Activated CD4-positive, alpha-beta memory T cell treated with anti-CD3 and anti-CD28 coated beads, Interleukin-2, amount 10 ng/mL, durations not matched to agents 7 days and 5 days (primary cell): ENCODE measurements around the gene POM121L2. TPM values are rescaled to one million over a fixed set of nuclear protein-coding genes. Genes with fewer than 3 reads are reported as not detected.
A peak's percentile ranks its signal among the peaks of the same experiment; 100 is the strongest.

ENCODE experiments used
- CTCF ChIA-PET: fragments of 350-600 bp; sonication (Branson Sonifier 250); formaldehyde crosslinking; loops from one replicate; lab custom pipeline; 2021; ENCODE audit warnings: antibody characterized with exemption, inconsistent platforms; lab: Charles Lee
- POLR2A ChIA-PET: fragments of 350-600 bp; sonication (Branson Sonifier 250); formaldehyde crosslinking; loops from one replicate; lab custom pipeline; 2021; ENCODE audit warnings: antibody characterized with exemption; lab: Charles Lee
- DNase-seq: peaks from one replicate; pipeline ENCODE4 v3.0.0-alpha.2; 2020
- H3K27ac Mint-ChIP-seq: one replicate; pipeline ENCODE4 v1.8.0; 2021; ENCODE audit warnings: mild to moderate bottlenecking, mixed read lengths
- H3K27me3 Mint-ChIP-seq: one replicate; pipeline ENCODE4 v1.8.0; 2021; ENCODE audit warnings: mixed read lengths
- H3K36me3 Mint-ChIP-seq: one replicate; pipeline ENCODE4 v1.8.0; 2021; ENCODE audit warnings: low read depth, mixed read lengths
- H3K4me1 Mint-ChIP-seq: one replicate; pipeline ENCODE4 v1.8.0; 2021; ENCODE audit warnings: mixed read lengths
- H3K4me3 Mint-ChIP-seq: one replicate; pipeline ENCODE4 v1.8.0; 2021; ENCODE audit warnings: mild to moderate bottlenecking, mixed read lengths
- H3K9me3 Mint-ChIP-seq: one replicate; pipeline ENCODE4 v1.8.0; 2021; ENCODE audit warnings: mixed read lengths
- total RNA-seq, 2 experiments: library from RNA; stranded (reverse); gene quantifications; one replicate each; pipeline ENCODE4 v1.2.3, GENCODE V29; 2021

The POM121L2 gene
- total RNA-seq, 2 experiments from 2014 or later, result not detected

GRCh38 chr6:27312950-27313271, 838 bp upstream of the POM121L2 start:
- Mint-ChIP-seq H3K27ac (no peak overlapping the region), H3K36me3 (no peaks in the 10 kb centered on the region), H3K9me3 (no peaks in the 10 kb centered on the region), H3K4me1 (peaks cover 12% of the 10 kb centered on the region), H3K4me3 (peak overlapping the region; percentile 72), H3K27me3 (peaks cover 74% of the 10 kb centered on the region)
- ChIA-PET POLR2A (interaction anchor here (0.7 to 2.2 kb wide), 5 partner anchors 17 to 494 kb away, joined by 3 to 6 read pairs (median 3); partner anchors contain the start of gene ZNF184), CTCF (interaction anchor here (0.7 to 1.6 kb wide), 16 partner anchors 9 to 483 kb away, joined by 3 to 10 read pairs (median 4); no protein-coding TSS in a partner anchor)
- DNase-seq, result no peak

DNA sequence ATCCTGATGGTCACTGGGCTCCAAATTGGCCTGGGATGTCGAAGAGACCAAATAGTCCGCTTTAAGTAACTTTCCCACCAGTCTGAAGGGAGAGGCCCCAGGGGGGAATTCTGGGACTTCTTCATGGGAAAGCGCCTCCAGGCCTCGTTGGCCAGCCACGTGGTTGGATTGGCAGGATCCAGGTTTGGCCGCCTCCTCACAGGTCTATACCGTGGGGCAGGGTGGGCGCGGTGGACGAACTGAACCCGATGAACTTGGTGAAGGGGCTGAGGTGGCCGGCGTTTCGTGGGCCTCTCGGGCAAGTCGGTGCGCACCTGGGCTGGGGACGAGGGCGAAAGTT, 297 bp downstream of the POM121L2 start:
- POLR2A ChIA-PET, result interaction anchor here (1.2 to 2.2 kb wide), 2 partner anchors 160 to 162 kb away, joined by 4 to 6 read pairs; partner anchors contain the start of gene ZNF184
- H3K9me3 Mint-ChIP-seq, result no peaks in the 10 kb centered on the region
- H3K4me1 Mint-ChIP-seq, result peaks cover 12% of the 10 kb centered on the region
- CTCF ChIA-PET, result interaction anchor here (0.6 to 1.3 kb wide), 6 partner anchors 8 to 376 kb away, joined by 3 to 6 read pairs (median 4); no protein-coding TSS in a partner anchor
- no peak overlapping the region for H3K27ac Mint-ChIP-seq
- no peak for DNase-seq
- peak overlapping the region; percentile 72 for H3K4me3 Mint-ChIP-seq
- no peaks in the 10 kb centered on the region for H3K36me3 Mint-ChIP-seq
- peaks cover 71% of the 10 kb centered on the region for H3K27me3 Mint-ChIP-seq

GRCh38 chr6:27303613-27304272, 8.3 kb downstream of the POM121L2 start:
- no peak overlapping the region for H3K27ac Mint-ChIP-seq
- H3K4me3 Mint-ChIP-seq, result no peak overlapping the region
- no peaks in the 10 kb centered on the region for H3K4me1 Mint-ChIP-seq
- DNase-seq, result no peak
- POLR2A ChIA-PET, result no interaction called here
- peaks cover 2% of the 10 kb centered on the region for H3K36me3 Mint-ChIP-seq
- CTCF ChIA-PET, result interaction anchor here (0.6 to 1.5 kb wide), 5 partner anchors 9 to 1283 kb away, joined by 3 to 6 read pairs (median 3); partner anchors contain the start of gene POM121L2
- peaks cover 51% of the 10 kb centered on the region for H3K27me3 Mint-ChIP-seq
- H3K9me3 Mint-ChIP-seq, result peaks cover 8% of the 10 kb centered on the region

GRCh38 chr6:27297857-27298730, 14.0 kb downstream of the POM121L2 start:
- DNase-seq, result no peak
- H3K9me3 Mint-ChIP-seq, result peaks cover 7% of the 10 kb centered on the region
- POLR2A ChIA-PET, result no interaction called here
- H3K27me3 Mint-ChIP-seq, result peaks cover 74% of the 10 kb centered on the region
- peak overlapping the region; percentile 16 for H3K27ac Mint-ChIP-seq
- no peak overlapping the region for H3K4me3 Mint-ChIP-seq
- peaks cover 2% of the 10 kb centered on the region for H3K4me1 Mint-ChIP-seq
- CTCF ChIA-PET, result no interaction called here
- peaks cover 8% of the 10 kb centered on the region for H3K36me3 Mint-ChIP-seq

DNA sequence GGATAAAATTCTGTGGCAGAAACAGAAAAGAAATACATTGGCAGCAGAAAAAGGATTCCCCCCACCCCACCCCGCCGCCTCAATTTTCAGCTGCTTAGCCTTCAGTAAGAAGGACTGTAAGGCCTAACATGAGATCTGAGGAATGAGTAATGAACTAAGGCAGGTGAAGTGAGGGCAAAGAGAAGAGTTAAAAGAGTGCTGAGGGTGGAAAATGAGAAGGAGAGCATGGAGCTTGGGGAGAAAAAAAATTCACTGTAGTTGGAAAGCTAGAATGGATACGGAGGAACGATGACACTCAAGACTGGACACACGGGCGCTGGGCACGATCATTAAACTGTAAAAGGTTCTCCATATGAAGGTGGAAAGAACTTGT, 14.6 kb downstream of the POM121L2 start:
- H3K27ac Mint-ChIP-seq, result peak overlapping the region; percentile 16

DNA sequence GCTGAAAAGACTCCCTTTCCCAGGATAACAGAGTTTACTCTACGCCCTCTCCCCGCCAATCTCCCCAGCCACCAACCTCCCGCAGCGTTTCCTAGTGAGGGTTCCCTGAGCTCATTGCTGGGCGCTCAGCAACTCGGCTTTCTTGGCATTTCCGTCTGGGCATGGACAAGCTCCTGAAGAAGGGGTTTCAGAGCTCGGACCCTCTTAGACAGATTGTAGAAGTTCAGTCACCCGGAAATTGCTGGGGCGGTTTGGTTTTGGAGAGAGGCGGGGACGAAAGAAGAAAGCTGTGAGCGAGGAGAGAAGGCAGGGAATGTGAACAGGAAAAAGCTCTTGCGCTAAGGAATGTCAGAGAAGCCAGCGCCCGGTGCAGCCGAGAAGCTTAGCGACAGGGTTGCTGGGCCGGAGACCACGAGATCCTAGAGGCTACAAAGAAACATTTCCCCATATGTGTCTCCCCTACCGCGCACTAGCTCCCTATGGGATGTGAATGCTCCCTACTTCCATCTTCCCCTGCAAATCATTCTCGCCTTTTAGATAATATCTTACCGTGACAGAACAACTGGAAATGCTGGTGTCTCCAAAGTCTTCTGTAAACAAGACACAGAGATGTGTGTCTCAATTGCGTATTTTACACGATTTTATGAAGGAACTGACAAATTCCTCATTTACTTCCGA, 15.8 kb downstream of the POM121L2 start:
- ChIA-PET POLR2A (interaction anchor here (0.8 to 1.4 kb wide), 2 partner anchors 16 to 256 kb away, joined by 3 read pairs; no protein-coding TSS in a partner anchor), CTCF (interaction anchor here (1.4 kb wide), 1 partner anchor 456 kb away, joined by 3 read pairs; no protein-coding TSS in a partner anchor)
- Mint-ChIP-seq H3K27me3 (peaks cover 71% of the 10 kb centered on the region), H3K4me3 (no peak overlapping the region), H3K9me3 (peaks cover 11% of the 10 kb centered on the region), H3K27ac (peak overlapping the region; percentile 44), H3K4me1 (peaks cover 2% of the 10 kb centered on the region), H3K36me3 (peaks cover 10% of the 10 kb centered on the region)
- DNase-seq, result no peak

More for the DNA sequence above, 14.6 kb downstream of the POM121L2 start:
- ChIA-PET POLR2A (no interaction called here), CTCF (no interaction called here)
- Mint-ChIP-seq H3K27me3 (peaks cover 69% of the 10 kb centered on the region), H3K4me3 (no peak overlapping the region), H3K9me3 (peaks cover 4% of the 10 kb centered on the region), H3K36me3 (peaks cover 6% of the 10 kb centered on the region), H3K4me1 (peaks cover 2% of the 10 kb centered on the region)
- DNase-seq, result no peak

DNA sequence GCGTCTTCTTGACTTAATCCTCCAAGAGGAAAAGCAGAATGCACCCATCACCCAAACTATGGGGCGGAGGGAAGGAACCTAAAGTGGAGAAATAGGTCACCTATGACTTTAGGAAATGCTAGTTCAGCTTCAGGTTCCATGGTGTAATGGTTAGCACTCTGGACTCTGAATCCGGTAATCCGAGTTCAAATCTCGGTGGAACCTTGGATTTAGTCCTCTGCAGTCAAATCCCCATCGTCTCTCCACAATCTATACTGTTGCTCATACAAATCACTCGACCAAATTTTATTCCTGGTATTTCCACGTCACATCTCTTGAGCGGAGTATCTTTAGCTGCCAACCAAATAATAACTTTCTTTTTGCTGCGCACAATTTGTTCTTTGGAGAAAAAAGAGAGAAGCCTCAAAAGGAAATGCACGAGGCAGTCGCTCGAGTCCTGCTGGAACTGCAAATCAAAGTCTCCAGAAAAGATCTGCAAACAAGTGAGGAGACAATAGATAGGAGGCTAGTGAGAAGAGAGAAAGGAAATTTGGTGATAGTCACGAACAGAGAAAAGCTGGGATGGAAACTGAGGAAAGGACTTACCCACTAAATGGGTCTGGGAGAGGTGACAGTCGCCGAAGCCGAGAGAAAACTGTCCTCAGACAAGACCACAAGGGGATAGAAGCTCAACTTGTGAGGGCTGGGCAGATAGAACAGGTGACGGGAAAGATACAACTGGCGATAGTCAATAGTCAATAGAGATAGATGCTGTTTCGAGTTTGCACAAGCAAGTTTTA, 16.6 kb downstream of the POM121L2 start:
- H3K36me3 Mint-ChIP-seq, result peaks cover 14% of the 10 kb centered on the region
- no peak for DNase-seq
- ChIA-PET POLR2A (interaction anchor here (0.8 to 1.4 kb wide), 2 partner anchors 17 to 257 kb away, joined by 3 read pairs; no protein-coding TSS in a partner anchor), CTCF (interaction anchor here (1.4 kb wide), 1 partner anchor 457 kb away, joined by 3 read pairs; no protein-coding TSS in a partner anchor)
- H3K27me3 Mint-ChIP-seq, result peaks cover 76% of the 10 kb centered on the region
- peak overlapping the region; percentile 30 for H3K4me3 Mint-ChIP-seq
- H3K4me1 Mint-ChIP-seq, result peaks cover 2% of the 10 kb centered on the region
- H3K27ac Mint-ChIP-seq, result no peak overlapping the region
- H3K9me3 Mint-ChIP-seq, result peaks cover 14% of the 10 kb centered on the region

GRCh38 chr6:27294409-27294808, 17.7 kb downstream of the POM121L2 start:
- H3K4me3 Mint-ChIP-seq, result no peak overlapping the region
- POLR2A ChIA-PET, result interaction anchor here (0.6 kb wide), 1 partner anchor 10 kb away, joined by 3 read pairs; no protein-coding TSS in a partner anchor
- H3K36me3 Mint-ChIP-seq, result peaks cover 20% of the 10 kb centered on the region
- peaks cover 17% of the 10 kb centered on the region for H3K9me3 Mint-ChIP-seq
- no peak overlapping the region for H3K27ac Mint-ChIP-seq
- H3K27me3 Mint-ChIP-seq, result peaks cover 79% of the 10 kb centered on the region
- peaks cover 5% of the 10 kb centered on the region for H3K4me1 Mint-ChIP-seq
- CTCF ChIA-PET, result no interaction called here
- no peak for DNase-seq

GRCh38 chr6:27293436-27294098, 18.5 kb downstream of the POM121L2 start:
- H3K27me3 Mint-ChIP-seq, result peaks cover 83% of the 10 kb centered on the region
- no peak for DNase-seq
- peaks cover 20% of the 10 kb centered on the region for H3K9me3 Mint-ChIP-seq
- peaks cover 22% of the 10 kb centered on the region for H3K36me3 Mint-ChIP-seq
- H3K4me3 Mint-ChIP-seq, result no peak overlapping the region
- ChIA-PET CTCF (no interaction called here), POLR2A (no interaction called here)
- no peak overlapping the region for H3K27ac Mint-ChIP-seq
- H3K4me1 Mint-ChIP-seq, result peaks cover 5% of the 10 kb centered on the region

DNA sequence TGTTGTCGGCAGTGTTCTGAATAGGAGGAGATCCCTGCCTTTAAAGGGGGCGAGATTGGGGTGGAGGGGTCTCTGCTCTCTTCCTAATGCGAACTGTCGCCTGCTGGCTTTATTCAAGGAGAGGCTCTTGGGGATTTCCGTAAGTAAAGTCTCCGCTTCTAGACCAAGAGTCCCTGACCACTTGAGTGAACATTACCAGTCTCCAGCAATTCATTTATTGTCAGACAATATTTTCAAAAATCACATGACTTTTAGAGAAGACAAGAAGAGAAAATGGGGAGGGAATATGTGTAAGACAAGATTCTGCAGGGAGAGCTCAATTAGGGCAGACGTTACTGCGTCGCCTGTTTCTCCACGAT, 21.2 kb downstream of the POM121L2 start:
- H3K4me1 Mint-ChIP-seq, result peaks cover 12% of the 10 kb centered on the region
- H3K27ac Mint-ChIP-seq, result no peak overlapping the region
- peaks cover 81% of the 10 kb centered on the region for H3K27me3 Mint-ChIP-seq
- peaks cover 33% of the 10 kb centered on the region for H3K36me3 Mint-ChIP-seq
- no peak overlapping the region for H3K4me3 Mint-ChIP-seq
- H3K9me3 Mint-ChIP-seq, result peaks cover 20% of the 10 kb centered on the region
- DNase-seq, result no peak
- CTCF ChIA-PET, result no interaction called here
- POLR2A ChIA-PET, result no interaction called here

DNA sequence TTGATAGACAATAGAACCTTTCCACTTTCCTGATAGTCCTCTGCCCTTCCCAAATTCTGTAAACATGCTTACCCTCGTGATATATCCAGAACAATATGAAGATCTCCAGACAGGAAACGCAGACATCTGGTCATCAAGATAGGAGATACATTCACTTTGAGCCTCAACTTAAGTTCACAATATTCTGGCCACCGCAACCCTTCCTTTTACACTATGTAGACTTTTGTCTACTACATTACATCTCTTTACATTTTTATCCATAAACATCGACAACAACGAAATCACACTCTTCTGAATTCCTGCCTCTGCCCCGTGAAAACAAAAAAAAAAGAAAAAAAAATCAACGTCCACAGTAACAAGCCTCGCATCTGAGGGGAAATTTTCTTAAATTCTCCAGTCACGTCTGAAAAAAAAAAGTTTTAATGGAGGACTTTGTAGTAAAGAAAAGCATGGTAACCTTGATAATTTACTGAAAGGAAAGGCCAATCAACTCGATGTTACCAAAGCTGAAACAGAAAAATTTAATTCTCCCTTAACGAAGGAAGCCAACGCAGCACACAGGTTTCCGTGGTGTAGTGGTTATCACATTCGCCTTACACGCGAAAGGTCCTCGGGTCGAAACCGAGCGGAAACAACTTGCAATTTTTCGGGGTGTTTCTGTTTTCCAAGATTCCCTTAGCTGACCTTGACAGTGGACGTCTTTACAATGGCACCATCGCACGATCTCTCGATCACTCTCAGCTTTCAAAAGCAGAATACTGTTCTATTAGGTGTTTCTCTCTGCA, 21.8 kb downstream of the POM121L2 start:
- Mint-ChIP-seq H3K36me3 (peaks cover 31% of the 10 kb centered on the region), H3K4me1 (peaks cover 11% of the 10 kb centered on the region), H3K9me3 (peaks cover 21% of the 10 kb centered on the region), H3K4me3 (no peak overlapping the region), H3K27me3 (peaks cover 81% of the 10 kb centered on the region), H3K27ac (no peak overlapping the region)
- POLR2A ChIA-PET, result no interaction called here
- no peak for DNase-seq
- CTCF ChIA-PET, result no interaction called here
